Caco-2 (cell line): Measurements from ENCODE around the gene CCDC90B. TPM values are rescaled to one million over a fixed set of nuclear protein-coding genes. Genes with fewer than 3 reads are reported as not detected.

Experiments
- BruUV-seq: library from RNA; stranded (reverse); fragments of 400-500 nt; replicated peaks from 2 replicates; lab custom pipeline; 2021; lab: Mats Ljungman, UMichigan
- CTCF ChIA-PET: fragments of 300-600 bp; sonication (Branson Sonifier 250); formaldehyde crosslinking; loops from one replicate; lab custom pipeline; 2022; ENCODE audit warnings: antibody characterized with exemption; lab: Charles Lee
- POLR2A ChIA-PET: fragments of 300-600 bp; sonication (Branson Sonifier 250); formaldehyde crosslinking; loops from one replicate; lab custom pipeline; 2022; ENCODE audit warnings: antibody characterized with exemption; lab: Charles Lee
- DNase-seq, 2 experiments: peaks; one replicate each; pipeline versions ENCODE4 v3.0.0 to v3.0.0-alpha.2; 2020 to 2022
- H3K27me3 ChIP-seq: replicated peaks from 2 replicates; pipeline ENCODE4 v1.6.0; 2011; ENCODE audit warnings: low read length; ENCODE audit not compliant: control insufficient read depth, insufficient read depth
- H3K36me3 ChIP-seq: 2 replicates; pipeline ENCODE4 v1.5.1; 2011; ENCODE audit warnings: low read length; ENCODE audit not compliant: control insufficient read depth, insufficient read depth
- H3K4me1 ChIP-seq: fragments of 250-450 bp; sonication (Bioruptor Pico); 2 replicates; pipeline ENCODE4 v1.5.1; 2020; ENCODE audit warnings: mild to moderate bottlenecking
- H3K4me3 ChIP-seq: 2 replicates; pipeline ENCODE4 v1.5.1; 2011; ENCODE audit warnings: low read depth, mild to moderate bottlenecking, control low read depth, low read length
- H3K9me3 ChIP-seq: fragments of 250-450 bp; sonication (Bioruptor Pico); 2 replicates; pipeline ENCODE4 v1.5.1; 2020; ENCODE audit warnings: mild to moderate bottlenecking, moderate library complexity
- H3K27ac Mint-ChIP-seq: one replicate; pipeline ENCODE4 v1.8.0; 2022; ENCODE audit warnings: mixed read lengths; ENCODE audit not compliant: unreplicated experiment
- H3K27me3 Mint-ChIP-seq: one replicate; pipeline ENCODE4 v1.8.0; 2022; ENCODE audit warnings: mixed read lengths; ENCODE audit not compliant: insufficient read depth, unreplicated experiment
- H3K36me3 Mint-ChIP-seq: one replicate; pipeline ENCODE4 v1.8.0; 2022; ENCODE audit warnings: mild to moderate bottlenecking, mixed read lengths; ENCODE audit not compliant: insufficient read depth, unreplicated experiment
- H3K4me1 Mint-ChIP-seq: one replicate; pipeline ENCODE4 v1.8.0; 2022; ENCODE audit warnings: low read depth, mixed read lengths; ENCODE audit not compliant: unreplicated experiment
- H3K4me3 Mint-ChIP-seq: one replicate; pipeline ENCODE4 v1.8.0; 2022; ENCODE audit warnings: mild to moderate bottlenecking, moderate library complexity, mixed read lengths; ENCODE audit not compliant: unreplicated experiment
- H3K9me3 Mint-ChIP-seq: one replicate; pipeline ENCODE4 v1.8.0; 2022; ENCODE audit warnings: mixed read lengths; ENCODE audit not compliant: unreplicated experiment
- intact Hi-C: fragments of 100-400 bp; cut with micrococcal nuclease; formaldehyde crosslinking; loops from one replicate; pipeline ENCODE4 v1.10.0; 2022; ENCODE audit not compliant: unreplicated experiment
- total RNA-seq: library from RNA; stranded (reverse); gene quantifications from 2 replicates; pipeline ENCODE4 v1.2.3, GENCODE V29; 2022
- TF ChIP-seq, protein P1 (sequence below), 2 experiments: fragments of 200-600 bp in 1 of 2; IDR thresholded peaks; 1 replicate in 1 of 2; 2 replicates in 1 of 2; pipeline versions ENCODE4 v1.5.1 to v1.8.0; 2011 to 2022; ENCODE audit warnings: antibody characterized with exemption in 1 of 2, control low read depth in 1 of 2, inconsistent platforms in 1 of 2, low read depth in 1 of 2, low read length in 1 of 2, mild to moderate bottlenecking in 1 of 2, moderate library complexity in 1 of 2; ENCODE audit not compliant: insufficient read depth in 1 of 2, severe bottlenecking in 1 of 2, unreplicated experiment in 1 of 2

Gene CCDC90B
- total RNA-seq, 1 experiment from 2014 or later: 46.2 TPM

GRCh38 chr11:83256602-83257340, 29.4 kb downstream of the CCDC90B start:
- peak; percentile 87 to 90 for DNase-seq
- Mint-ChIP-seq H3K9me3 (no peaks in the 10 kb centered on the region), H3K27me3 (no peaks in the 10 kb centered on the region), H3K4me3 (peak overlapping the region; percentile 61), H3K27ac (peak overlapping the region; percentile 87), H3K36me3 (peaks cover 13% of the 10 kb centered on the region), H3K4me1 (peaks cover 32% of the 10 kb centered on the region)
- Histone ChIP-seq H3K9me3 (no peaks in the 10 kb centered on the region), H3K4me1 (peaks cover 43% of the 10 kb centered on the region), H3K36me3 (peaks cover 4% of the 10 kb centered on the region; the same call in 1 of the 2 replicates), H3K4me3 (no peak overlapping the region), H3K27me3 (no peaks in the 10 kb centered on the region)
- TF ChIP-seq, protein P1, sequence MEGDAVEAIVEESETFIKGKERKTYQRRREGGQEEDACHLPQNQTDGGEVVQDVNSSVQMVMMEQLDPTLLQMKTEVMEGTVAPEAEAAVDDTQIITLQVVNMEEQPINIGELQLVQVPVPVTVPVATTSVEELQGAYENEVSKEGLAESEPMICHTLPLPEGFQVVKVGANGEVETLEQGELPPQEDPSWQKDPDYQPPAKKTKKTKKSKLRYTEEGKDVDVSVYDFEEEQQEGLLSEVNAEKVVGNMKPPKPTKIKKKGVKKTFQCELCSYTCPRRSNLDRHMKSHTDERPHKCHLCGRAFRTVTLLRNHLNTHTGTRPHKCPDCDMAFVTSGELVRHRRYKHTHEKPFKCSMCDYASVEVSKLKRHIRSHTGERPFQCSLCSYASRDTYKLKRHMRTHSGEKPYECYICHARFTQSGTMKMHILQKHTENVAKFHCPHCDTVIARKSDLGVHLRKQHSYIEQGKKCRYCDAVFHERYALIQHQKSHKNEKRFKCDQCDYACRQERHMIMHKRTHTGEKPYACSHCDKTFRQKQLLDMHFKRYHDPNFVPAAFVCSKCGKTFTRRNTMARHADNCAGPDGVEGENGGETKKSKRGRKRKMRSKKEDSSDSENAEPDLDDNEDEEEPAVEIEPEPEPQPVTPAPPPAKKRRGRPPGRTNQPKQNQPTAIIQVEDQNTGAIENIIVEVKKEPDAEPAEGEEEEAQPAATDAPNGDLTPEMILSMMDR (IDR thresholded peaks at IDR 0.05; ENCODE audit: insufficient read depth in 1 of 2, low read depth in 1 of 2, low read length in 1 of 2, severe bottlenecking in 1 of 2, unreplicated experiment in 1 of 2): no peak
- ChIA-PET CTCF (interaction anchor here (0.6 to 0.8 kb wide), 3 partner anchors 36 to 467 kb away, joined by 3 to 4 read pairs (median 4); partner anchors contain the start of gene PRCP), POLR2A (interaction anchor here (0.6 to 1.2 kb wide), 2 partner anchors 29 to 1012 kb away, joined by 5 to 8 read pairs; partner anchors contain the start of gene CCDC90B)
- intact Hi-C loops: loop anchor here (1.0 to 2.0 kb wide), 5 partner anchors 13 to 164 kb away; partner anchors contain the start of gene CCDC90B
- BruUV-seq: no TSS peak

GRCh38 chr11:83255366-83255765, 30.8 kb downstream of the CCDC90B start:
- 0 out of 2 replicates have a peak, but pooled peaks cover 2% of the 10 kb centered on the region for H3K36me3 ChIP-seq
- BruUV-seq: no TSS peak
- CTCF ChIA-PET: no interaction called here
- no peak for DNase-seq
- intact Hi-C loops: no loop called here
- Mint-ChIP-seq H3K27ac (peak overlapping the region; percentile 12), H3K27me3 (no peaks in the 10 kb centered on the region), H3K4me3 (peak overlapping the region; percentile 0), H3K9me3 (no peaks in the 10 kb centered on the region), H3K36me3 (peaks cover 13% of the 10 kb centered on the region), H3K4me1 (peaks cover 38% of the 10 kb centered on the region)
- no peaks in the 10 kb centered on the region for H3K27me3 ChIP-seq
- POLR2A ChIA-PET: no interaction called here
- no peak overlapping the region for H3K4me3 ChIP-seq
- TF ChIP-seq, protein P1 (IDR thresholded peaks at IDR 0.05; ENCODE audit: insufficient read depth in 1 of 2, low read depth in 1 of 2, low read length in 1 of 2, severe bottlenecking in 1 of 2, unreplicated experiment in 1 of 2): no peak
- no peaks in the 10 kb centered on the region for H3K9me3 ChIP-seq
- peaks cover 43% of the 10 kb centered on the region for H3K4me1 ChIP-seq

DNA sequence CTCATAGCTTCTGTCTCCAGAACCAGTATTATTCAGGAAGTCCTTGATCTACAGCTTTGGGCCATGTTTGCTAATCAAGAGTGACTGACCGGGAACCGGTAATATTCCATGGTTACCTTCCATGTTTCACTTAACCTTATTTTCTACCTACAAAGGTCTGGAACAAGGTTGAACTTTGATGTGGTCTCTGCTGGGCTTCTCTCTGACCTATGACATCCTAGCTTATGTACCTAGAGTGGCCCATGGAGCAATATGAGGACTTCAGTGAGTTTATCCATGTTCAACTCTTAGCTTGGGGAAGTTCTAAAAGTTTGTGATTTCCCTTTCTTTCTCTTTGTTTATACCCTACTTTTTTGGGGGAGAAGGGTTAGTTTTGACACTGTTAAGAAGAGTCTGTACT, 33.2 kb downstream of the CCDC90B start:
- Histone ChIP-seq H3K36me3 (no peaks in the 10 kb centered on the region), H3K9me3 (no peaks in the 10 kb centered on the region), H3K4me1 (peaks cover 37% of the 10 kb centered on the region), H3K27me3 (no peaks in the 10 kb centered on the region), H3K4me3 (no peak overlapping the region)
- no peak overlapping the region for H3K27ac Mint-ChIP-seq
- BruUV-seq: no TSS peak
- no peaks in the 10 kb centered on the region for H3K9me3 Mint-ChIP-seq
- DNase-seq: no peak
- H3K4me1 Mint-ChIP-seq: peaks cover 33% of the 10 kb centered on the region
- ChIA-PET CTCF (no interaction called here), POLR2A (interaction anchor here (0.7 kb wide), 1 partner anchor 33 kb away, joined by 4 read pairs; the partner anchor contains the start of gene CCDC90B)
- TF ChIP-seq, protein P1 (IDR thresholded peaks at IDR 0.05; ENCODE audit: insufficient read depth in 1 of 2, low read depth in 1 of 2, low read length in 1 of 2, severe bottlenecking in 1 of 2, unreplicated experiment in 1 of 2): no peak
- peaks cover 13% of the 10 kb centered on the region for H3K36me3 Mint-ChIP-seq
- no peaks in the 10 kb centered on the region for H3K27me3 Mint-ChIP-seq
- no peak overlapping the region for H3K4me3 Mint-ChIP-seq
- intact Hi-C loops: no loop called here
